ENCODE data around the gene LEP.

LEP gene

DNA sequence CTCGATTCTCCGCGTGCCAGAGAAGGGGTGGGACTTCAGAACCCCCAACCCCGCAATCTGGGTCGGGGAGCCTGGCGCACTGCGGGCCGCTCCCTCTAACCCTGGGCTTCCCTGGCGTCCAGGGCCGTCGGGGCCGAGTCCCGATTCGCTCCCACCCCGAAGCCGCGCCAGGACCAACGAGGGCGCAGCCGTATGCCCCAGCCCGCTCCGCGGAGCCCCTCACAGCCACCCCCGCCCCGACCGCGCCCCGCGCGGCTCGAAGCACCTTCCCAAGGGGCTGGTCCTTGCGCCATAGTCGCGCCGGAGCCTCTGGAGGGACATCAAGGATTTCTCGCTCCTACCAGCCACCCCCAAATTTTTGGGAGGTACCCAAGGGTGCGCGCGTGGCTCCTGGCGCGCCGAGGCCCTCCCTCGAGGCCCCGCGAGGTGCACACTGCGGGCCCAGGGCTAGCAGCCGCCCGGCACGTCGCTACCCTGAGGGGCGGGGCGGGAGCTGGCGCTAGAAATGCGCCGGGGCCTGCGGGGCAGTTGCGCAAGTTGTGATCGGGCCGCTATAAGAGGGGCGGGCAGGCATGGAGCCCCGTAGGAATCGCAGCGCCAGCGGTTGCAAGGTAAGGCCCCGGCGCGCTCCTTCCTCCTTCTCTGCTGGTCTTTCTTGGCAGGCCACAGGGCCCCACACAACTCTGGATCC, at the start of gene LEP:
LEP (plus strand) TSS at position 583 of the 691 bp plus-strand sequence. CDS start 10,741 bp downstream, outside the sequence.
- DNase-seq: no peak

DNA sequence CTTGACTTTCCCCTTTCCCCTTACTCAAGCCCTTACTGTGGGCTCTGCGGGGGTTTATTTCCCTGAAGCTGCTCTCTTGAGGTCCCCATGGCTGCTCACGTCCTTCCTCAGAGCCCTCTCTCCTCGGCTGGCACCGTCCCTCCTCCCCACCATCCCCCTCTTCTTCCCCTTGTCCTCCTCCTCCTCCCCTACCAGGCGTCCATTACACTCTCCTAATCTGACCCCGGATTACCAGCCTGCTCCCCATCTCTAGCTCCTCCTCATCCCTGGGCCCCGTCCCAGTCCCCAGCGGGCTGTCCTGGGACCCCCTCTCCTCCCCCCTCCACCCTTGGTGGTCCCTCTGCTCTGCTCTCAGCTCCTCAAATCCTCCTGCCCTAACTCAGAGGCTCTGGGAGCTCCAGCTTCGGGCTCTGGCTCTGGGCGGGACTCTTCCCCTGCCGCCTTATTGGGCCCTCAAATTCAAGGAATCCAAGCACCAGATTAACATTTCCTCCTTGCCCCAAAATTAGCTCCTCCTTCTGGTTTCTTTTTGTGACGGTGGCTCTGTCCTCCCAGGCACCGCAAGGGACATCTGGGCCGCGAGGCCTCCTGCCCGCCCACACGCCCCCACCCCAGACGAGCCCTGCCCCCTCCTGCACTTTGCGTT, 48.5 kb upstream of the LEP start:
- no peak for DNase-seq

DNA sequence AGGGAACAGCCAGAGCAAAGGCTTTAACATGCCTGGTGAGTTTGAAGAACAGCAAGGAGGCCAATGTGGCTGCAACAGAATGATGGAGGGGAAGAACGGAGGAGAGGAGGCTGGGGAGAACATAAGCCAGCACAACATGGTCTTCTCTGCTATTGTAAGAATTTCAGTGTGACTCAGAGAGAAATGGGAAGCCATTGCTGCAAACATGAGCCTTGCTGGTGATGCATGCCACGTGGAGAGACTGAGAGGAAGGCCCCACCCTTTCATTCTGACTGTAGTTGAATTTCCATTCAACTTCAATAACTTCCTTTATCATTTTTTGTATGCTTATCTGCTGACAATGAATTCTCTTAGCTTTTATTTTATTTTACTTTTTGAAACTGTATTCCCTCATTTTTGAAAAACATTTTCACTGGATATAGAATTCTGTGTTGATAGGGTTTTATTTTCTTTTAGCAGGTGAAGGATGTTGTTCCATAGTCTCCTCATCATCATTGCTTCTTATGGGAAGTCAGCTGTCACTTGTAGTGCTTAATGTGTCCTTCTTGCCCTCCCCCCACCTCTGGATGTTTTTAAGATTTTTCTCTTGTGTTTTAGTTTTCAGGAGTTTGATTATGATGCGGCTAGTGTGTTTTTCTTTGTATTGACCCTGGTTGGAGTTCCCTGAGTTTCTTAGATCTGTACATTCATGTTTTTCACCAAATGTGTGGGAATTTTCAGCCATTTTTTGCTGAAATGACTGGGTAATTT, 46.4 kb upstream of the LEP start:
- no peak for DNase-seq

DNA sequence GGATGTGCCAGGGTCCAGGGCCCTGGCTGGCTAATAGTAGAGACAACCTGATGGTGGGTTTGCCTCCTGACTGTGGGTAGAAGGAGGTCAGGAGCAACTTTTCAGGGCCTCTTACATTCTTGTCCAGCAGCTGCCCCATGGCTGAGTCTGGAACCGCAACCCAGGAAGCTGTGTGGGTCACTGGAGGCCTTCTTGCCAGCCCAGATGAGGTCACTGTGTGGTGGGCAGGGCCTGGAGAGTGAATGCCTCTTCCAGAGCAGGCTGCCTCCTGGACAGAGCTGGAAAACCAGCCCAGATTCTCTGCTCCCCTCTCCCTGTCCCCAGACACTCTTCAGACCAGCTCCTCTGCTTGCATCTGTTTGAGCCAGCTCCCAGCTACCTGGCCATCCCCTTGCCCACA, 43.5 kb upstream of the LEP start:
- no peak for DNase-seq

DNA sequence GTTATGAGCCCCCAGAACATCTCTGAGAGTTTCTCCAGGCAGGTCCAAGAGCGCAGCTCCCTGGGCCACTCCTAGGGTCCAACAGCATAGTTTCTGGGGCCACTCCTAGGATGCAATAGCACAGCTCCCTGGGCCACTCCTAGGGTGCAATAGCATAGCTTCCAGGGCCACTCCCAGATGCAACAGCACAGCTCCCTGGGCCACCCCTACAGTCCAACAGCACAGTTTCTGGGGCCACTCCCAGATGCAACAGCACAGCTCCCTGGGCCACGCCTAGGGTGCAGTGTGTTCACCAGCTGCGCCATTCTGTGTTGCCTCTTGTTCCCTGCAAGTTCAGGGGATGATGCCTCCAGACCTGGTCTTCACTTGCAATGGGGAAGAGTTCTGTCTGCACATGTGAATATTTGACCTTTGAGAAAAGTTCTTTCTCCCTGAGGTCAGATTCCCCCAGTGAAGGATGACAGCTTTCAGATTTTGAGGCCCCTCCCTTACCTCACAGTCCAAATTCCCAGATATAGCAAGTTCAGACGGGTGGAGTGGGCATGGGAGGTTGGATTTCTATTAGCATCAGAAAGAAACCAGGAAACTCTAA, 43.0 kb upstream of the LEP start:
- no peak for DNase-seq

DNA sequence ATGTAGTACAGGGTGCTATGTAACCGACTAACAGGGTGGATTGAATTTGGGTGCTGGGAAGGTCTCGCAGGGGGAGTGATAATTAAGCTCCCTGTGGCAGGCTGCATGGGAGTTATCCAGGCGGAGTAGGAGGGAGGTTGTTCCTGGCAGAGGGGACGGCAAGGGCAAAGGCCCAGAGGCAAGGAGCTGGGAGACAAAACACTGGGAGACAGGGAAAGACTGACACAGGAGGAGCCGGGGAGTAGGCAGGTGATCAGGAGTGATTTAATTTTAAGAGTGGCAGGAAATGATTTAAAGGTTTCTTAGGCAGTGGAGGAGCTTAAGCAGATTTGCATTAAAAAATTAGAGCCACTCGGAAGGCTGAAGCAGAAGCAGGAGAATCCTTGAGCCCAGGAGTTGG, 40.7 kb upstream of the LEP start:
- DNase-seq: no peak

DNA sequence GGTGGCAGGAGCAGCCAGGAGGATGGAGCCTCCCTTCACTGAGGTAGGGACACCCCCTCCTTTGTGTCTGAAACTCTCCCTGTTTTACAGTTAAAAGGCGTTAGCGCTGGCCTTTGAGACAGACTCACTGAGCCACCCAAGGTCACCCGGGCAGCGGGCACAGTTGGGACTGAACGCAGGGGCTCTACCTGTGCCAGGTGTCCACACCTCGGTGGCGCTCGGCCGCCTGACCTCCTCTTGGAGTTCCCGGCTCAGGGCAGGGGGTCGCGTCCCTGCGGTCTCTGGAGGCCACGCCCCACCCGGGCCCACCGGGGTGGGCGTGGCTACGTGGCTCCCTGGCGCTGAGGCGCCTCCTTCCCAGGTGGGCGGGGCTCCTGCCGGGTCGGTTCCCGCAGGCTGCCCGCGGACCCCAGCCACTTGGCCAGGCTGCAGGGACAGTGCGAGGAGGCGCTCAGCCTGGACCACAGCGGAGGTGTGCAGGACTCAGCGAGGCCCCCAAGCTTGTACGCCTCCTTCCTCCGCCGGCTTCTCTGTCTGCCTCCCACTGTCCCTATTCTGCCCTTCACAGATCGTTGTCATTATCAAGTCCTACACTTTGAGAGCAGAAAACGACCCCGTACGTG, 39.9 kb upstream of the LEP start:
- DNase-seq: no peak

DNA sequence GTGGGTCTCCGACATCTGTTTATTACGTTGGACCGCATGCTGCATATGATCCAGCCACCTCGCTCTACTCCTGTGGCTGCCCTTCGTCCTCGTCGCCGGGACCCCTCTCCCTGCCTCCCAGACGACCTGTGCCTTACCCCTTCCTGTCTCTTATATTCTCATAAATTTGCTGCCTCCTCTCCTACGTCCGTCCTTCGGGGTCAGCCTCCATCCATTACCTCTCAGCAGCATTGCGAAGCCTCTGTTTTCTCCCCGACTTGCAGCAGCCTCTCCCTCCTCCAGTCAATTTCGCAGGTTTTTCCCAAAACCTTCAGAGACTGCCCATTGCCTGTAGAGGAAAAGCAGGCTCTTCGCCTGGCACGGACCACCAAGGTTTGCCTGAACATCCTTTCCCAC, 39.4 kb upstream of the LEP start:
- DNase-seq: no peak

DNA sequence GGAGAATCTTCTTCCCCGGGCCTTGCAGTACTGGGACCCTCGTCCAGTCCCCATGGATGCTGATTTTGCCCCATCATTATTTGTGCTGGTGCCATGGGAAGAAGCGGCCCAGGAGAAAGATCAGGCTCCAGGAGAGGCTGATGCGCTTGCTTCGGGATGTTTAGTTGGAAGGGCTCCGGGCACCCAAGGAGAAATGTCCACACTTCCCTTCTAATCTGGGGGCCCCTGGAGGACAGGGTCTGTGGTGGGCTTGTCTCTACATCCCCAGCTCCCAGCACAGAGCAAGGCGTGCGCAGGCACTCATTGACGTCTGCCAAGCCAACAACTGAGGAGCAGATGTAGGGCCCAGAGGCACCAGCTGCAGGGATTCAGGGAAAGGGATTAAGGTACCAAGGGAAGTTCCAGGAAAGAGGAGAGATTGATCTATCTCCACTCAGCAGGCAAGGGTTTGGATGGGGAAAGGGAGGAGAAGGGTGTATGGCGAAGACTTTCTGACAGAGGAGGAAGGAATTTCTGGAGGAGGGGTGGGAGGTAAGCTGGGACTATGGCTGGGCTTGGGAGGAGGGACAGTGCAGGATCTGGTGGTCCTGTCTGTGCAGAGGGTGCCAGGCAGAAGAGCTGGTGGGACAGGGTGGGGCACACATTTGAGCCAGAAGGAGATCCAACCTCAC, 38.7 kb upstream of the LEP start:
- DNase-seq: no peak

DNA sequence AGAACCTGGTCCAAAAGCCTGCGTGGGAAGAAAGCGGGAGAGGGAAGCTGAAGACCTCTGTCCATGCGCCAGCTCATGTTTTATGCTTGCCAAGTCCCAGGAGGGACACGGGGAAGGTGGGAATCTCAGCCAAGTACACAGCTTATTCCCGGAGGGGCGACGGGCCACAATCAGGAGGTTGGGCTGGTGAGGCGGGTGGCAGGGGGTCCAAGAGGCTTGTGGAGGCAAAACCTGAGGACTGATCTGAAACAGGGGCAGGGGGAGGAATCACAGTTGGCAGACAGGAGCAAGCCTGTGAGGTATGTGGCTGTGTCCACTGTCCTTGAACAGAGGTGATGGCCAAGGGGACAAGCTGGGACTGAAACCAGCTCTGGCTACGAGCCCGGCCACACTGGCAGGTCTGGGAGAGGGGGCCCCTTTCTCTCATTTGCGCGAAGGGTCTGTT, 38.0 kb upstream of the LEP start:
- no peak for DNase-seq

DNA sequence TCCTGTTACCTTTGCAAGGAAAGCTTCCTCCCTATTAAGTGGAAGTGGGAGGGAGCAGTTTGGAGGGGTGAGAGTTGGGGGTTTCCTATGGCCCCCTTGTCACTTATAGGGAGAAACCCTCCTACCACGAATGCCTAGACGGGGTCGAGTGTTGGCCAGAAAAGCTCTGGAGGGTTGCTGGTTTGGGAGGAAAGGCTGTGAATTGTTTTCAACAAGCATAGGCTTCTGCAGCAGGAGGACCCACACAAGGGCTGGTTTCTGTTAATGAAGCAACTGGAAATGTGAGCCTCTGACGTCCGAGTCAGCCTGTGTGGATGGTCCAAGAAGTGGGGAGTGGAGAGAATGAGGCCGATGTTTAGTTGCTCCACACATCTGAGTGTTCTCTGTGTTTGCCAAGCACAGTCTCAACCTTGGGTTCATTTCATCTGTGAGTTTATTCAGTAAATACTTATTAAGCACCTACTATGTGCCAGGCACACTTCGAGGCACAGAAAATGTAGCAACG, 37.3 kb upstream of the LEP start:
- DNase-seq: no peak

DNA sequence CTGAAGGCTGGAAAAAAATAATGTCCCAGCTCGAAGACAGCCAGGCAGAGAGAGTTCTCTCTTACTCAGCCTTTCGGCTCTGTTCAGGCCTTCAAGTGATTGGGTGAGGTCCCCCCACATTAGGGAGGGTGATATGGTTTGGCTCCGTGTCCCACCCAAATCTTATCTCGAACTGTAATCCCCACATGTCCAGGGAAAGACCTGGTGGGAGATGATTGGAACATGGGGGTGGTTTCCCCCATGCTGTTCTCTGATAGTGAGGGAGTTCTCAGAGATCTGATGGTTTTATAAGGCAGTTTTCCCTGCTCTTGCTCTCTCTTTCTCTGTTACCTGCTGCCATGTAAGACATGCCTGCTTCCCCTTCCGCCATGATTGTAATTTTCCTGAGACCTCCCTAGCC, 36.6 kb upstream of the LEP start:
- no peak for DNase-seq

DNA sequence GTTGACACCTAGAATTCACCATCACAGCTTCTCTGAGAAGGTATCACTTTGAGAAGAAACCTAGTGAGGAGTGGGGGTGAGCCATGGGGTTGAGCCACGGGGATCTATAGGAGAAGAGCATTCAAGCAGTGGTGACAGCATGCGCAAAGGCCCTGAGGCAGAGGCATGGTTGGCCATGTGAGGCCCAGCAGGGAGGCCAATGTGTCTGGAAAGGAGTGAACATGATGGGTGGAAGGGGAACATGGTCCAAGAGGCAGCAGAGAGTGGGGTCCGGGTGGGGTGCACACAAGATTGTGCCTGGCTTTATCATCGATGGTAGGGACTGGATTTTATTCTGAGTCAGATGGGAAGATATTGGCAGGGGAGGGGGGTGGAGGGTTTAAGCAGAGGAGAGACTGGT, 36.0 kb upstream of the LEP start:
- DNase-seq: no peak

DNA sequence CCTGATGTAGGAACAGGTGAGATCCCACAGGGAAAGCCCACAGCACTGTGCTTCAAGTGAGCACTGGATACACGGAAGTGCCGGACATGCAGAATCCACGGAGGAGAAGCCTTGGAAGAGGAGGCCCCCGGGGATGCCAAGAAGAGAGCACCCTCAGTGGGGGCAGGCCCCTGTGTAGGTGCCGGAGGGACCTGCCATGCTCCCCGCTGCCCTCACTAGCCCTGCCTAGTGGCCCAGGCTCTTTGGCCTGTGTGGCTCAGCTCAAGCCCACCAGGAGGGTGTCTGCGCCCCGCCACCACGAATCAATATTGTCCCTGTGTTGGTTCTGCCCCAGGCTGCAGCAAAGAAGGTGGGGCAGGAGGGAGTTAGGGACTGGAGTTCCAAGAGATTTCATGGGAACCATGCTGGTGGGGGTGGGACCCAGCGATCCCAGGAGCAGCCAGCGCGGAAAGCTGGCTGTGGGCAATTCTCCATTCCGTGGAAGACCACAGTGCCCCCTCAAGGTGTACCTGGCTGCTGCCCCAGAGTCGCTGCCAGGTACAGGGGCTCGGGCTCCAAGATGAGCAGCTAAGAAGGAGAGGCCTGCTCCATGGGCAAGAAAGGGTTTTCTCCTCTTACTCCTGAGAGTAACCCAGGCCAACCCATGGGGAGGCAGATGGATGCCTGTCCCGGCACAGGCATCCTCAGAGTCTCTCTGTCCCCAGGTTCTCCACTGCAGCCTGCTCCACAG, 34.9 kb upstream of the LEP start:
- DNase-seq: no peak

DNA sequence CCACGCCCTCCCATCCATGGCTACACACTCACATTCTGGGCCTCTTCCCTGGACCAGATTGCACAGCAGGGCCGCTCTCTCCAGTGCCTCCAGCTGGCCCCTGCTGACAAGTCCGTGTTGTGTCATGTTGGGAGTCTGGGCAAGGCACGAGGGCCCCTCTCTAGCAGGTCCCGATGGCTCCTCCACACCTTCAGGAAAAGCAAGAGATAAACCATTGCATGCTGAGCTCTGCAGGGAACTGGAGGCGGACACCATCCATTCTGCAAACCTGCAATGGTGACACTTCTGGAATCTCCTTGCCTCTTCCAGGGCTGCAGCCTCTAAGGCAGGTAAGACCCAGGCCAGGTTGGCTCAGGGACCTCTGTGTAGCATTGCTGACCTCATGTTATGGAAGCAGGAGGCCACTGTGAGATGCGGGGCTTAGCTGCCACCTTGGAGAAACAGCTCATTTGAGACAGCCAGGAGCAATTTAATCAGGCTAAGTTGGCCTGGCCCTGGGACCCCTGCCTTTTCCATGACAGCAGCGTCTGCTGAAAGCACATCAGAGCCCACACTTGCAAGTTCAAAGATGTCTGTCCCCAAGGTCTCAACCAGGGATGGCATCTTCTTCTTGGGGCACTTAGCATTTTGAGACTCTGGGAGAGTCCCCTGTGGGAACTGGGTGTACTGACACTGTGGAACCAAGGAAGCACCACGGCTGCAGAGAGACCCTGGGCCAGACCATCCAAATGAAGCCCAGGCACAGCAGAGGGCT, 34.2 kb upstream of the LEP start:
- DNase-seq: no peak

DNA sequence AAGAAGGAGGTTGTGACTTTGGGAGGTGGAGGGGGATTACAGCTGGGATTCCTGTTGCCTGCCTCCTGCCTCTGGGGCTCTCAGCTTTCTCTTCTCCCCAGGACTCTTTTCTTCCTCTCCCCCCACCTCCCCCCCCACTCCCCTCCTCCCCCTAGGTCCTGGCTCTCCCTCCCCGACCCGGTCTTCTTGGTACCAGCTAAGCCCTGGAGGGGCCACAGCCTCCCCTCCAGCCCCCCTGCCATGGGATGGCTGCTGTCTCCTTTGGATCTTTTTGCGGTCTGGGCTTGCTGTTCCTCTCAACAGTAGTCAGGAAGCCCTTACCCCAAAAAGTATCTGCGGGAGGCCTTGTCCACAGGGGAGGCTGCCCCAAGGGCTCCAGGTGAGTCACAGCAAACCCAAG, 33.5 kb upstream of the LEP start:
- no peak for DNase-seq

DNA sequence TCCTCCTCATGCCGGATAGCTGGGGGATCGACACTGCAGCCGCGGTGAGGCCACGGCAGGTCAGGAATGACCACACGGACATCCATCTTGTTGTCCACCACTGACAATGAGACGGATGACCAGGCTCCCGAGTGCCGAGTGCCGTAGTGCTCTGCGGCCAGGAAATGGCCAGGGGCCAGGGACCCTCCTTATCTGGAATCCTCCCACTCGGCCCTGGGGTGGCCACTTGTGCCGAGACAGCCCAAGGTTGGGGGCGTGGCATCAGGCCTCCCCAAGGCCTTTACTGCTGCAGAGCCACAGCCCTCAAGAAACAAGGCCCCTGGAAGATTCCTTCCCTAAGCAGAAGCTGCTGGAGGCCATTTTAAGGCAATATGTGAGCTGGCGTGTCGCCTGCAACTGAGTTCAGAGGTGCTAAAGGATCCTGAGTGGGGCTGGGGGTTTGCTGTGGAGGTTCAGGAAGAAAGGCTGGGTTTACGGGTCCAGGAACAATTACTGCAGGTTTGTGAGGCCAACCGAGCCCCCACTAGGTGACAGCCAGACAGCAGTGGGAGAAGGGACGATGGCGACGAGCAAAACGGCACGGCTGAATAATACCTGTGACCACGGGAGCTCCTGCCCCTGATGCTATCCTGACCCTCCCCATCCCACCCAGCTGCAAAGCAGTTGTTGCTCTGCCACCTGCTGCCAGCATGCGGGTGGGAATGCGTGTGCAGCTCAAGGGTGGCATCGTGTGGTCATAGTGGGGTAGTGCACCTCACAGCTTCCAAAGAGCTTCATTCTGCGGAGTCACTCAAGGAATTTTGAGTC, 31.6 kb upstream of the LEP start:
- DNase-seq: peak; percentile 72

DNA sequence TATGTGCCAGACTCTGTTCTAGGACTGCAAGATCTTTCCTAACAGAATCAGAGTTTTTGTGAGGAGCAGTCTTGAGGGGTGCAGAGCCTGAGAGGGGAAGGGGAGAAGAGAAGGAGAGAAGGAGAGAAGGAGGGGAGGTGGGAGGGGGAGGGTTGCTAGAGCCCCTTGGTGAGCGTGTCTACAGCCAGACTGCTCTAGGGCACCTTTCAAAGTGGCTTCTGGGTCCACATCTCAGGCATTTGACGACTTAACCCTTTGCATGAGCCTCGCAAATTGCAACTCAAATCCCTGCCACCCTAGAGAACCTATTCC, 31.1 kb upstream of the LEP start:
- DNase-seq: no peak

DNA sequence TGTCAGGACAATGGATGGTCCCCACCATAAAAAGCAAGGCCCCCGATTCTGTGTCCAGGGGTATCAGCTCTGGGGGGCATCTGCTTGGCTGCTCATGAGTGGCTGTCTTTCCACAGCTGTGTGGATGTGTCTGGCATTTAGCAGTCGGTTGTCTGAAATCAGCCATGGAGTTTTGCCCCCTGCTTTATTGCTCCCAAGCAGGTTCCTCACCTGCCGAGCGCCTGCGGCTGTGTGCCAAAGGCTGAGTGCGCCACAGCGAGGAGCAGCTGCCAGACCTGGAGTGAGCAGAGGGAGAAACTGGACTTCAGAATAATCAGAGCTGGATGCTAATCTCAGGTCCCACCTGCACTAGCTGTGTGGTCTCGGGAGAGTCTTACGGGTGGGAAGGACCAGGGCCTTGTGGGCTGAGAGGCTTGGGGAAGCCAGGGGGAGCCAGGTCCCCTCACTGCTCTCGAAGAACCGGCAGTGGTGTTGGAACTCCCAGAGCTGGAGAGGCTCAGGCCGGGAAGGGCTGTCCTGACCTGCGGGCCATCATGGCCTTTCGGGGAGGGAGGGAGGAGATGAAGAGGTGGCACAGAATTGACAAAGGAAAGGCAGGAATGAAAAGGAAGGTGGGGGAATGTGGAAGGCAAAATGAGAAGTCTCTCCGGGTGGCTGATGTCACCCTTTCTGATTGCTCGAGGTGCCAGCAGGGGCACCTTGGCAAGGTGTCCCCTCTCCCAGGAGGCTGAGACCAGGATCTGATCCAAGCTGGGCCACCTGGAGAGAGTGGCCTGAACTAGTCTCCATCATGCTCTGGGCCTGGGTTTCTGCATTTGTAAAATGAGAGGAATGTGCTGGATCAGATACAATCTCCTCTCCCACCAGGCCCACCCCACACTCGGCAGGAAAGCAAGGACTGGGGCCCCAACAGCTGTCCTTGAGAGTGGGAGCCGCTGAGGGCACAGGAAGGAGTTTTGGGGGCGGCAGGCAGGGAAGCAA, 30.2 kb upstream of the LEP start:
- DNase-seq: no peak

All from CD4-positive, alpha-beta T cell treated with Interleukin-12 subunit alpha and Interleukin-12 subunit beta, for 1 hour (primary cell).